GM12878 (cell line): ENCODE measurements around the gene CFAP161. TPM values are rescaled to one million over a fixed set of nuclear protein-coding genes. Genes with fewer than 3 reads are reported as not detected.

ENCODE experiments used
- ATAC-seq: fragments of 200-7000 bp; cut with Tn5 transposase; 3 replicates; pipeline ENCODE4 v1.9.1; 2020; ENCODE audit warnings: mild to moderate bottlenecking, moderate library complexity
- BruUV-seq: library from RNA; stranded (reverse); fragments of 400-500 nt; replicated peaks from 2 replicates; lab custom pipeline; 2021; lab: Mats Ljungman, UMichigan
- CTCF ChIA-PET: fragments of 300-600 bp; sonication (Branson Sonifier 250); formaldehyde crosslinking; extraction: SDS; loops from one replicate; lab custom pipeline; 2021; ENCODE audit warnings: inconsistent platforms; lab: Yijun Ruan, JAX
- POLR2A ChIA-PET: fragments of 350-600 bp; formaldehyde crosslinking; extraction: SDS; loops from one replicate; lab custom pipeline; 2021; ENCODE audit warnings: inconsistent platforms; lab: Charles Lee
- RAD21 ChIA-PET: fragments of 300-600 bp; sonication (Branson Sonifier 250); formaldehyde crosslinking; loops from one replicate; lab custom pipeline; 2023; ENCODE audit warnings: antibody characterized with exemption; ENCODE audit not compliant: unreplicated experiment; lab: Charles Lee
- SMC1A ChIA-PET: fragments of 300-600 bp; sonication (Branson Sonifier 250); formaldehyde crosslinking; loops from one replicate; lab custom pipeline; 2023; ENCODE audit not compliant: unreplicated experiment, uncharacterized antibody; lab: Charles Lee
- DNase-seq: peaks from one replicate; pipeline ENCODE4 v3.0.0-alpha.2; 2011; ENCODE audit warnings: low read depth, low spot score
- FAIRE-seq: peaks from 3 replicates; lab custom pipeline; 2011; peaks lifted over from hg19 to GRCh38; lab: Jason Lieb, UNC
- H2AFZ ChIP-seq: 2 replicates; pipeline ENCODE4 v1.6.0; 2011; ENCODE audit warnings: low read depth, low read length, control low read depth; ENCODE audit not compliant: control insufficient read depth
- H3K27ac ChIP-seq: 2 replicates; pipeline ENCODE4 v1.5.1; 2011; ENCODE audit warnings: control low read depth; ENCODE audit not compliant: control insufficient read depth, insufficient read depth
- H3K27me3 ChIP-seq, 2 experiments: replicated peaks in 1 of 2; 2 replicates each; pipeline versions ENCODE4 v1.6.0 to v1.6.1; 2011; ENCODE audit warnings: low read length in 1 of 2; ENCODE audit not compliant: control insufficient read depth in 2 of 2, insufficient read depth in 2 of 2
- H3K36me3 ChIP-seq, 2 experiments: 2 replicates each; pipeline ENCODE4 v1.5.1; 2011; ENCODE audit warnings: low read length in 1 of 2; ENCODE audit not compliant: control insufficient read depth in 2 of 2, insufficient read depth in 2 of 2
- H3K4me1 ChIP-seq: 2 replicates; pipeline ENCODE4 v1.6.1; 2011; ENCODE audit warnings: mild to moderate bottlenecking, low read length, moderate library complexity, mixed read lengths; ENCODE audit not compliant: control insufficient read depth, insufficient read depth
- H3K4me2 ChIP-seq: 2 replicates; pipeline ENCODE4 v1.6.0; 2011; ENCODE audit warnings: control low read depth; ENCODE audit not compliant: control insufficient read depth, insufficient read depth
- H3K4me3 ChIP-seq: fragments of 200-600 bp; sonication (generic); 2 replicates; pipeline ENCODE4 v1.5.1; 2016
- H3K79me2 ChIP-seq: 2 replicates; pipeline ENCODE4 v1.6.0; 2011; ENCODE audit warnings: low read length; ENCODE audit not compliant: control insufficient read depth, insufficient read depth
- H3K9ac ChIP-seq: 2 replicates; pipeline ENCODE4 v1.8.0; 2011; ENCODE audit warnings: low read length, control low read depth, mixed read lengths; ENCODE audit not compliant: control insufficient read depth, insufficient read depth
- H3K9me3 ChIP-seq: replicated peaks from 3 replicates; pipeline ENCODE4 v1.5.1; 2011; ENCODE audit warnings: mild to moderate bottlenecking, low read length; ENCODE audit not compliant: control insufficient read depth, insufficient read depth
- H4K20me1 ChIP-seq: 2 replicates; pipeline ENCODE4 v1.6.0; 2011; ENCODE audit not compliant: control insufficient read depth, insufficient read depth
- CBX3 ChIP-seq: fragments of 200-600 bp; sonication (generic); IDR thresholded peaks from 2 replicates; pipeline ENCODE4 v1.6.1; 2016; ENCODE audit warnings: low read depth, borderline replicate concordance
- CREM ChIP-seq: IDR thresholded peaks from 2 replicates; pipeline ENCODE4 v1.6.1; 2014; ENCODE audit warnings: antibody characterized with exemption, low read depth
- E2F8 ChIP-seq: fragments of 450-650 bp; IDR thresholded peaks from 2 replicates; pipeline ENCODE4 v1.6.1; 2018; ENCODE audit warnings: mild to moderate bottlenecking, low read depth, moderate library complexity; ENCODE audit not compliant: partially characterized antibody
- EP300 ChIP-seq, 2 experiments: fragments of 150-350 bp in 1 of 2; IDR thresholded peaks; 2 replicates each; pipeline ENCODE4 v1.6.1; 2011 to 2012; ENCODE audit warnings: low read depth in 2 of 2, low read length in 2 of 2, borderline replicate concordance in 1 of 2, improper control_type of control experiment in 1 of 2, inconsistent platforms in 1 of 2; ENCODE audit not compliant: control insufficient read depth in 1 of 2
- HSF1 ChIP-seq: fragments of 150-350 bp; IDR thresholded peaks from 2 replicates; pipeline ENCODE4 v1.6.1; 2014; ENCODE audit warnings: mild to moderate bottlenecking, low read depth, low read length
- MEF2A ChIP-seq: IDR thresholded peaks from 2 replicates; pipeline ENCODE4 v1.6.1; 2011; ENCODE audit warnings: low read depth, mild to moderate bottlenecking, low read length, moderate library complexity; ENCODE audit not compliant: insufficient read depth
- MTA3 ChIP-seq: IDR thresholded peaks from 2 replicates; pipeline ENCODE4 v1.6.1; 2012; ENCODE audit warnings: low read length, inconsistent platforms, borderline replicate concordance
- MYB ChIP-seq: fragments of 150-350 bp; IDR thresholded peaks from 2 replicates; pipeline ENCODE4 v1.6.1; 2014; ENCODE audit warnings: mild to moderate bottlenecking, low read depth, low read length, borderline replicate concordance
- SMAD1 ChIP-seq: fragments of 450-650 bp; IDR thresholded peaks from 2 replicates; pipeline ENCODE4 v1.6.1; 2018; ENCODE audit warnings: mild to moderate bottlenecking, low read depth; ENCODE audit not compliant: partially characterized antibody
- SMAD5 ChIP-seq: IDR thresholded peaks from 2 replicates; pipeline ENCODE4 v1.6.1; 2016; ENCODE audit warnings: antibody characterized with exemption, low read depth
- WGBS: methylation state at CpG from one replicate; pipeline ENCODE4 v1.1.6; 2016; ENCODE audit warnings: low lambda C conversion rate; ENCODE audit not compliant: insufficient replicate concordance, insufficient coverage; ENCODE audit errors: missing lambda C conversion rate; 5-methylcytosine and 5-hydroxymethylcytosine counted together
- in situ Hi-C: fragments of 300-500 bp; cut with MboI; formaldehyde crosslinking; loops from 9 replicates; pipeline ENCODE4 v1.14.3; 2018; ENCODE audit warnings: mixed read lengths
- intact Hi-C: fragments of 100-400 bp; cut with micrococcal nuclease; formaldehyde crosslinking; loops from one replicate; pipeline ENCODE4 v1.14.2; 2022; ENCODE audit not compliant: unreplicated experiment
- polyA plus RNA-seq, 11 experiments: library from polyadenylated mRNA; depleted of rRNA in 4 of 11; unstranded in 6 of 11; stranded (reverse) in 5 of 11; fragments of >200 nt; fragmentation: Nextera tagmentation in 4 of 11; fragmentation: Illumina TruSeq in 1 of 11; extraction: Ambion mirVana in 4 of 11; extraction: Trizol in 1 of 11; gene quantifications; 1 replicate in 1 of 11; 2 replicates in 10 of 11; pipeline versions ENCODE4 v1.2.1 to v1.2.3, GENCODE V29; 2011 to 2016; ENCODE audit warnings: inconsistent platforms in 2 of 11, missing spikeins in 2 of 11, low read depth in 1 of 11
- total RNA-seq, 4 experiments: library from RNA; depleted of rRNA in 3 of 4; stranded (reverse); fragments of >200 nt in 3 of 4; fragmentation: Illumina TruSeq in 1 of 4; extraction: Trizol in 1 of 4; gene quantifications; 2 replicates each; pipeline versions ENCODE4 v1.2.1 to v1.2.3, GENCODE V29; 2013 to 2021
- TF ChIP-seq, protein P1 (sequence below): IDR thresholded peaks from 2 replicates; pipeline ENCODE4 v1.6.1; 2012; ENCODE audit warnings: low read length, inconsistent platforms
- TF ChIP-seq, protein P2 (sequence below): fragments of 450-650 bp; formaldehyde crosslinking; IDR thresholded peaks from 2 replicates; pipeline ENCODE4 v1.4.0; 2022; ENCODE audit warnings: mild to moderate bottlenecking, moderate library complexity

Gene CFAP161
- total and polyA plus RNA-seq, 10 of the 15 experiments (the other 5 are each of a cell fraction or from before 2014, with no cell fraction given) = 0.31 TPM; not detected in 9

GRCh38 chr15:81146466-81146865, 12.4 kb downstream of the CFAP161 start:
- no peak for FAIRE-seq
- no peaks in the 10 kb centered on the region for H3K9me3 ChIP-seq
- H3K79me2 ChIP-seq = no peaks in the 10 kb centered on the region
- H3K4me2 ChIP-seq = no peak overlapping the region
- DNase-seq = no peak
- no peak overlapping the region for H3K4me3 ChIP-seq
- intact Hi-C loops = no loop called here
- SMC1A ChIA-PET = no interaction called here
- POLR2A ChIA-PET = no interaction called here
- RAD21 ChIA-PET = no interaction called here
- CTCF ChIA-PET = no interaction called here
- H4K20me1 ChIP-seq = no peaks in the 10 kb centered on the region
- H2AFZ ChIP-seq = no peak overlapping the region
- H3K27ac ChIP-seq = no peak overlapping the region
- TF ChIP-seq, protein P1, sequence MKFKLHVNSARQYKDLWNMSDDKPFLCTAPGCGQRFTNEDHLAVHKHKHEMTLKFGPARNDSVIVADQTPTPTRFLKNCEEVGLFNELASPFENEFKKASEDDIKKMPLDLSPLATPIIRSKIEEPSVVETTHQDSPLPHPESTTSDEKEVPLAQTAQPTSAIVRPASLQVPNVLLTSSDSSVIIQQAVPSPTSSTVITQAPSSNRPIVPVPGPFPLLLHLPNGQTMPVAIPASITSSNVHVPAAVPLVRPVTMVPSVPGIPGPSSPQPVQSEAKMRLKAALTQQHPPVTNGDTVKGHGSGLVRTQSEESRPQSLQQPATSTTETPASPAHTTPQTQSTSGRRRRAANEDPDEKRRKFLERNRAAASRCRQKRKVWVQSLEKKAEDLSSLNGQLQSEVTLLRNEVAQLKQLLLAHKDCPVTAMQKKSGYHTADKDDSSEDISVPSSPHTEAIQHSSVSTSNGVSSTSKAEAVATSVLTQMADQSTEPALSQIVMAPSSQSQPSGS = no peak
- TF ChIP-seq CBX3 (no peak), SMAD1 (no peak), HSF1 (no peak), SMAD5 (no peak), MTA3 (no peak), E2F8 (no peak), CREM (no peak), MYB (no peak), MEF2A (no peak), EP300 (IDR thresholded peaks at IDR 0.05; ENCODE audit: borderline replicate concordance in 1 of 2, control insufficient read depth in 1 of 2, low read depth in 2 of 2, low read length in 2 of 2) (no peak)
- TF ChIP-seq, protein P2, sequence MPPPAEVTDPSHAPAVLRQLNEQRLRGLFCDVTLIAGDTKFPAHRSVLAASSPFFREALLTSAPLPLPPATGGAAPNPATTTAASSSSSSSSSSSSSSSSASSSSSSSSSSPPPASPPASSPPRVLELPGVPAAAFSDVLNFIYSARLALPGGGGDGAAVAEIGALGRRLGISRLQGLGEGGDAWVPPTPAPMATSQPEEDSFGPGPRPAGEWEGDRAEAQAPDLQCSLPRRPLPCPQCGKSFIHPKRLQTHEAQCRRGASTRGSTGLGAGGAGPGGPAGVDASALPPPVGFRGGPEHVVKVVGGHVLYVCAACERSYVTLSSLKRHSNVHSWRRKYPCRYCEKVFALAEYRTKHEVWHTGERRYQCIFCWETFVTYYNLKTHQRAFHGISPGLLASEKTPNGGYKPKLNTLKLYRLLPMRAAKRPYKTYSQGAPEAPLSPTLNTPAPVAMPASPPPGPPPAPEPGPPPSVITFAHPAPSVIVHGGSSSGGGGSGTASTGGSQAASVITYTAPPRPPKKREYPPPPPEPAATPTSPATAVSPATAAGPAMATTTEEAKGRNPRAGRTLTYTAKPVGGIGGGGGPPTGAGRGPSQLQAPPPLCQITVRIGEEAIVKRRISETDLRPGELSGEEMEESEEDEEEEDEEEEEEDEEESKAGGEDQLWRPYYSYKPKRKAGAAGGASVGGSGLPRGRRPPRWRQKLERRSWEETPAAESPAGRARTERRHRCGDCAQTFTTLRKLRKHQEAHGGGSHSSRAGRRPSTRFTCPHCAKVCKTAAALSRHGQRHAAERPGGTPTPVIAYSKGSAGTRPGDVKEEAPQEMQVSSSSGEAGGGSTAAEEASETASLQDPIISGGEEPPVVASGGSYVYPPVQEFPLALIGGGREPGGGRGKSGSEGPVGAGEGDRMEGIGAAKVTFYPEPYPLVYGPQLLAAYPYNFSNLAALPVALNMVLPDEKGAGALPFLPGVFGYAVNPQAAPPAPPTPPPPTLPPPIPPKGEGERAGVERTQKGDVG (CRISPR knock-in tag) = no peak
- H3K27me3 ChIP-seq = no peaks in the 10 kb centered on the region
- H3K4me1 ChIP-seq = no peaks in the 10 kb centered on the region
- in situ Hi-C loops = no loop called here
- no peaks in the 10 kb centered on the region for H3K36me3 ChIP-seq
- ATAC-seq = no peak
- no peak overlapping the region for H3K9ac ChIP-seq
- 4% methylated on average over 1 of the region's 1 CpG for WGBS
- no TSS peak for BruUV-seq
